Gastrocnemius medialis (tissue), 4 donors: ENCODE measurements around the gene SLC5A2.

Experiments
- POLR2A ChIP-seq, 2 donors: fragments of 450-650 bp; IDR thresholded peaks; one replicate each; pipeline ENCODE4 v1.6.1; 2017; ENCODE audit warnings: antibody characterized with exemption in 2 of 2, mild to moderate bottlenecking in 2 of 2, moderate library complexity in 2 of 2
- TF ChIP-seq, protein P1 (sequence below), 5 experiments: fragments of 450-650 bp in 3 of 5; fragments of 200-600 bp in 2 of 5; sonication (generic) in 2 of 5; IDR thresholded peaks in 4 of 5; conservative IDR thresholded peaks in 1 of 5; 1 replicate in 4 of 5; 2 replicates in 1 of 5; pipeline ENCODE4 v1.5.1; 2016 to 2019; ENCODE audit warnings: antibody characterized with exemption in 5 of 5, mild to moderate bottlenecking in 3 of 5, moderate library complexity in 3 of 5

DNA sequence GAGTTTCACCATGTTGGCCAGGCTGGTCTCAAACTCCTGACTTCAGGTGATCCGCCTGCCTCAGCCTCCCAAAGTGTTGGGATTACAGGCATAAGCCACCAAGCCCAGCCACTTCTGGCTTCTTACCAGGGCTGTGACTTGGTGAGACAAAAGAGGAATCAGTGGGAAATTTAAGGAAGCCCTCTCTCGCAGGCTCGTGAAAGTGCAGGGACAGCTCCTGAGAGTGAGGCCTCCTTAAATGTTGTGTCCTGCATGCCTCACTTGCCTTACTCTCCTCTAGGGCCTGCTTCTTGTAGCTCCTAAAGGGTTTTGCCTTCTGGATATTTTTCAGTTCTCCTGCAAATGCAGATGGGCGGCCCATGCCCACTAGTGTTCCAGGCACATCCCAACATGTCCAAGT lies 50.0 kb downstream of the SLC5A2 start:
- TF ChIP-seq, protein P1, sequence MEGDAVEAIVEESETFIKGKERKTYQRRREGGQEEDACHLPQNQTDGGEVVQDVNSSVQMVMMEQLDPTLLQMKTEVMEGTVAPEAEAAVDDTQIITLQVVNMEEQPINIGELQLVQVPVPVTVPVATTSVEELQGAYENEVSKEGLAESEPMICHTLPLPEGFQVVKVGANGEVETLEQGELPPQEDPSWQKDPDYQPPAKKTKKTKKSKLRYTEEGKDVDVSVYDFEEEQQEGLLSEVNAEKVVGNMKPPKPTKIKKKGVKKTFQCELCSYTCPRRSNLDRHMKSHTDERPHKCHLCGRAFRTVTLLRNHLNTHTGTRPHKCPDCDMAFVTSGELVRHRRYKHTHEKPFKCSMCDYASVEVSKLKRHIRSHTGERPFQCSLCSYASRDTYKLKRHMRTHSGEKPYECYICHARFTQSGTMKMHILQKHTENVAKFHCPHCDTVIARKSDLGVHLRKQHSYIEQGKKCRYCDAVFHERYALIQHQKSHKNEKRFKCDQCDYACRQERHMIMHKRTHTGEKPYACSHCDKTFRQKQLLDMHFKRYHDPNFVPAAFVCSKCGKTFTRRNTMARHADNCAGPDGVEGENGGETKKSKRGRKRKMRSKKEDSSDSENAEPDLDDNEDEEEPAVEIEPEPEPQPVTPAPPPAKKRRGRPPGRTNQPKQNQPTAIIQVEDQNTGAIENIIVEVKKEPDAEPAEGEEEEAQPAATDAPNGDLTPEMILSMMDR (IDR thresholded peaks at IDR 0.05 in 4 of 5, conservative IDR thresholded peaks at IDR 0.05 in 1 of 5), result no peak
- no peak for TF ChIP-seq POLR2A (IDR thresholded peaks at IDR 0.05)
